ENCODE measurements around the gene HOXB3. TPM values are rescaled to one million over a fixed set of nuclear protein-coding genes. Genes with fewer than 3 reads are reported as not detected.
A peak's percentile ranks its signal among the peaks of the same experiment; 100 is the strongest.

HOXB3 gene
- polyA plus RNA-seq, 1 donor (not counting 4 experiments of a cell fraction or from before 2014, with no cell fraction given), result 1.1 TPM

DNA sequence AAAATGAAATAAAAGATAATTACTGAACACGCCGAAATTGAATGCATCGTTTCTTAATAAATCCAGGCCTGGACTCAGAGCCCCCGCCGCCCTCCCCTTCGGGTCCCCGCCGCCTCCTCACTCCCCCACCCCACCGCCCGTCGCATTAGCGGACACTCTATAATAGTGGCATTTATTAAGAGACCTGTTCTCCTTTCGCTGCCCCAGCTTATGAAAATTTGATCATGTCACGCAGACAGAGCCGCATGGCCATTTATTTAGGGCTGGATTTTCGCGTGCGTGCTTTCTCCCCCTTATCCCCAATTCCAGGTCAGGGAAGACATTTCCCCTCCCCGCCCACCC lies 38.9 kb downstream of the HOXB3 start:
- H3K4me2 ChIP-seq (ENCODE audit: control insufficient read depth, extremely low read depth, insufficient read depth, low read depth, low read length), result no peak overlapping the region
- peaks cover 21% of the 10 kb centered on the region for H3K27me3 ChIP-seq (ENCODE audit: control insufficient read depth, extremely low read depth, insufficient read depth, low read length)
- H4K20me1 ChIP-seq (ENCODE audit: control insufficient read depth, extremely low read depth, insufficient read depth, low read length), result no peaks in the 10 kb centered on the region
- dilution Hi-C loops (cut with MboI; ENCODE audit: extremely low pct_ligation_motif_present, low sequenced_read_pairs), result no loop called here
- no peak overlapping the region for H3K4me3 ChIP-seq (ENCODE audit: control insufficient read depth in 2 of 3, extremely low read depth in 1 of 3, insufficient read depth in 2 of 3, low read depth in 1 of 3, low read length in 3 of 3)
- H3K27ac ChIP-seq (ENCODE audit: control insufficient read depth, insufficient read depth, low read length), result no peak overlapping the region
- FAIRE-seq (no peak), DNase-seq (ENCODE audit: low read depth, low spot score) (no peak)
- peaks cover 0 to 3% of the 10 kb centered on the region in 2 experiments for H3K36me3 ChIP-seq (ENCODE audit: control insufficient read depth in 2 of 2, extremely low read depth in 1 of 2, insufficient read depth in 2 of 2, low read length in 2 of 2)
- TF ChIP-seq EZH2 (IDR thresholded peaks at IDR 0.05; ENCODE audit: low read length), result no peak
- no peak overlapping the region for H2AFZ ChIP-seq (ENCODE audit: control insufficient read depth, low read length)
- no peaks in the 10 kb centered on the region for H3K9me1 ChIP-seq (ENCODE audit: control insufficient read depth, extremely low read depth, insufficient read depth, low read length)
- no peaks in the 10 kb centered on the region for H3K79me2 ChIP-seq (ENCODE audit: control insufficient read depth, insufficient read depth, low read length)
- no peak overlapping the region for H3K9ac ChIP-seq (ENCODE audit: control insufficient read depth, extremely low read depth, insufficient read depth, low read length)
- H3K4me1 ChIP-seq (ENCODE audit: control insufficient read depth, extremely low read depth, insufficient read depth, low read length), result peaks cover 8% of the 10 kb centered on the region
- H3K9me3 ChIP-seq (ENCODE audit: control insufficient read depth, low read depth, low read length), result no peaks in the 10 kb centered on the region

DNA sequence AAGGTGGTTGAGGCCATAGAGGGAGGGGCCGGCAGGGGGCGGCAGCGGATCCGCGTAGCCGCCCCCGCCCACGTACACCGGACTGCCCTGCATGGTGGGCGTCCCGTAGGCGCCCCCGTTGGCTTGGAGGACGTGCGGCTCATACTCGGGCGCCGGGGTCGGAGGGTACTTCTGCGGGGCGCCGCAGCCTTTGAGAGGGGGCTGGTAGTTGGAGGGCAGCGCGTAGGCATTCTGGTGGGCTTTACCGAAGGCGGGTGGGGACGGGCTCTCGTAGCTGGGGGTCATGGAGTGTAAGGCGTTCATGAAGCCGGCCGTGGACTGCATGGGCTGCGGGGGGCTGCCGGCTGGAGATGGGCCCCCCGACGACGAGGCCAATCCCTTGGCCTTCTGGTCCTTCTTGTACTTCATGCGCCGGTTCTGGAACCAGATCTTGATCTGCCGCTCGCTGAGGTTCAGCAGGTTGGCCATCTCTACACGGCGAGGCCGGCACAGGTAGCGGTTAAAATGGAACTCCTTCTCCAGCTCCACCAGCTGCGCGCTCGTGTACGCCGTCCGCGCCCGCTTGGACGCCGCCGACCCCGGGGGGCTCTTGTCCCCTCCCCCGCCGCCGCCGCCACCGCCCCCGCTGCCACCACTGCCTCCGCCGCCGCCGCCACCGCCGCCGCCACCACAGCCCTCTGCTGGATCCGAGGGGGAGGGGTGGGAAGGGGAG lies 39.4 kb downstream of the HOXB3 start:
- Histone ChIP-seq H3K27ac (ENCODE audit: control insufficient read depth, insufficient read depth, low read length) (no peak overlapping the region), H3K36me3 (ENCODE audit: control insufficient read depth in 2 of 2, extremely low read depth in 1 of 2, insufficient read depth in 2 of 2, low read length in 2 of 2) (peaks cover 0 to 3% of the 10 kb centered on the region in 2 experiments), H4K20me1 (ENCODE audit: control insufficient read depth, extremely low read depth, insufficient read depth, low read length) (no peaks in the 10 kb centered on the region), H3K9me1 (ENCODE audit: control insufficient read depth, extremely low read depth, insufficient read depth, low read length) (no peaks in the 10 kb centered on the region), H3K4me2 (ENCODE audit: control insufficient read depth, extremely low read depth, insufficient read depth, low read depth, low read length) (no peak overlapping the region), H3K79me2 (ENCODE audit: control insufficient read depth, insufficient read depth, low read length) (no peaks in the 10 kb centered on the region), H3K9ac (ENCODE audit: control insufficient read depth, extremely low read depth, insufficient read depth, low read length) (no peak overlapping the region), H3K27me3 (ENCODE audit: control insufficient read depth, extremely low read depth, insufficient read depth, low read length) (peaks cover 21% of the 10 kb centered on the region), H3K4me3 (ENCODE audit: control insufficient read depth in 2 of 3, extremely low read depth in 1 of 3, insufficient read depth in 2 of 3, low read depth in 1 of 3, low read length in 3 of 3) (no peak overlapping the region), H3K9me3 (ENCODE audit: control insufficient read depth, low read depth, low read length) (no peaks in the 10 kb centered on the region), H2AFZ (ENCODE audit: control insufficient read depth, low read length) (no peak overlapping the region), H3K4me1 (ENCODE audit: control insufficient read depth, extremely low read depth, insufficient read depth, low read length) (peaks cover 3% of the 10 kb centered on the region)
- dilution Hi-C loops (cut with MboI; ENCODE audit: extremely low pct_ligation_motif_present, low sequenced_read_pairs), result no loop called here
- TF ChIP-seq EZH2 (IDR thresholded peaks at IDR 0.05; ENCODE audit: low read length), result no peak
- TF ChIP-seq, protein P1, sequence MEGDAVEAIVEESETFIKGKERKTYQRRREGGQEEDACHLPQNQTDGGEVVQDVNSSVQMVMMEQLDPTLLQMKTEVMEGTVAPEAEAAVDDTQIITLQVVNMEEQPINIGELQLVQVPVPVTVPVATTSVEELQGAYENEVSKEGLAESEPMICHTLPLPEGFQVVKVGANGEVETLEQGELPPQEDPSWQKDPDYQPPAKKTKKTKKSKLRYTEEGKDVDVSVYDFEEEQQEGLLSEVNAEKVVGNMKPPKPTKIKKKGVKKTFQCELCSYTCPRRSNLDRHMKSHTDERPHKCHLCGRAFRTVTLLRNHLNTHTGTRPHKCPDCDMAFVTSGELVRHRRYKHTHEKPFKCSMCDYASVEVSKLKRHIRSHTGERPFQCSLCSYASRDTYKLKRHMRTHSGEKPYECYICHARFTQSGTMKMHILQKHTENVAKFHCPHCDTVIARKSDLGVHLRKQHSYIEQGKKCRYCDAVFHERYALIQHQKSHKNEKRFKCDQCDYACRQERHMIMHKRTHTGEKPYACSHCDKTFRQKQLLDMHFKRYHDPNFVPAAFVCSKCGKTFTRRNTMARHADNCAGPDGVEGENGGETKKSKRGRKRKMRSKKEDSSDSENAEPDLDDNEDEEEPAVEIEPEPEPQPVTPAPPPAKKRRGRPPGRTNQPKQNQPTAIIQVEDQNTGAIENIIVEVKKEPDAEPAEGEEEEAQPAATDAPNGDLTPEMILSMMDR (optimal IDR thresholded peaks at IDR 0.05 in 1 of 3, IDR thresholded peaks at IDR 0.05 in 1 of 3, conservative IDR thresholded peaks at IDR 0.05 in 1 of 3; ENCODE audit: extremely low read depth in 1 of 3, insufficient read depth in 2 of 3, low read length in 3 of 3), result peak in 1 of 3 experiments; percentile 20
- DNase-seq (ENCODE audit: low read depth, low spot score), result no peak
- FAIRE-seq, result no peak
